Gastrocnemius medialis (tissue), 4 donors: ENCODE results near the gene EMX1. TPM values are rescaled to one million over a fixed set of nuclear protein-coding genes. Genes with fewer than 3 reads are reported as not detected.

Experiments
- ATAC-seq, 2 donors: fragments of 150-250 bp; one replicate each; pipeline ENCODE4 v1.9.1; 2016
- DNase-seq, 2 donors: peaks; one replicate each; pipeline ENCODE4 v3.0.0-alpha.2; 2019
- H3K27ac ChIP-seq, 4 donors: fragments of 200-600 bp; sonication (generic); 1 replicate in 1 of 4; 2 replicates in 3 of 4; pipeline ENCODE4 v1.5.1; 2016 to 2018; ENCODE audit warnings: mild to moderate bottlenecking in 2 of 4, moderate library complexity in 1 of 4
- H3K27me3 ChIP-seq, 3 donors: fragments of 200-600 bp; sonication (generic) in 2 of 3; 1 replicate in 1 of 3; 2 replicates in 2 of 3; pipeline versions ENCODE4 v1.5.1 to v1.6.0; 2016 to 2019; ENCODE audit warnings: mild to moderate bottlenecking in 1 of 3, moderate library complexity in 1 of 3
- H3K36me3 ChIP-seq, 2 donors: fragments of 200-600 bp; sonication (generic) in 1 of 2; one replicate each; pipeline ENCODE4 v1.5.1; 2017 to 2018
- H3K4me1 ChIP-seq, 2 donors: fragments of 200-600 bp; sonication (generic) in 1 of 2; one replicate each; pipeline ENCODE4 v1.5.1; 2016 to 2017; ENCODE audit warnings: mild to moderate bottlenecking in 2 of 2
- H3K4me3 ChIP-seq, 4 donors: fragments of 200-600 bp; sonication (generic) in 3 of 4; 1 replicate in 1 of 4; 2 replicates in 3 of 4; pipeline ENCODE4 v1.5.1; 2016 to 2019; ENCODE audit warnings: mild to moderate bottlenecking in 2 of 4
- H3K9me3 ChIP-seq, 3 donors: fragments of 200-600 bp; sonication (generic) in 2 of 3; 1 replicate in 1 of 3; 2 replicates in 2 of 3; pipeline ENCODE4 v1.5.1; 2016 to 2019
- CTCF ChIP-seq, 5 experiments: fragments of 450-650 bp in 3 of 5; fragments of 200-600 bp in 2 of 5; sonication (generic) in 2 of 5; IDR thresholded peaks in 4 of 5; conservative IDR thresholded peaks in 1 of 5; 1 replicate in 4 of 5; 2 replicates in 1 of 5; pipeline ENCODE4 v1.5.1; 2016 to 2019; ENCODE audit warnings: antibody characterized with exemption in 5 of 5, mild to moderate bottlenecking in 3 of 5, moderate library complexity in 3 of 5
- POLR2A ChIP-seq, 2 donors: fragments of 450-650 bp; IDR thresholded peaks; one replicate each; pipeline ENCODE4 v1.6.1; 2017; ENCODE audit warnings: antibody characterized with exemption in 2 of 2, mild to moderate bottlenecking in 2 of 2, moderate library complexity in 2 of 2
- in situ Hi-C, 4 donors: fragments of 200-750 bp; cut with MboI; loops; one replicate each; pipeline versions ENCODE4 v1.15.0 to v1.8.0; 2017; ENCODE audit warnings: low sequenced_read_pairs in 4 of 4
- intact Hi-C: fragments of 100-400 bp; cut with DNase I; formaldehyde crosslinking; loops from one replicate; pipeline ENCODE4 v1.15.1; 2023; ENCODE audit warnings: low total_unique reads
- total RNA-seq, 4 donors: library from RNA; depleted of rRNA; stranded (reverse); fragments of >200 nt; gene quantifications; one replicate each; pipeline versions ENCODE4 v1.1.0 to v1.2.3, GENCODE V29; 2016

Gene EMX1
- total RNA-seq, 4 donors from 2014 or later, result not detected

GRCh38 chr2:72926368-72926767 lies 9.0 kb downstream of the EMX1 start:
- in situ Hi-C loops, result no loop called here
- ATAC-seq (no peak), DNase-seq (no peak)
- H3K4me3 ChIP-seq, result no peak overlapping the region
- H3K4me1 ChIP-seq, result peaks cover 0 to 11% of the 10 kb centered on the region in 2 donors
- no peak overlapping the region for H3K27ac ChIP-seq
- H3K36me3 ChIP-seq, result no peaks in the 10 kb centered on the region
- peaks cover 72 to 81% (median 80%) of the 10 kb centered on the region in 3 donors for H3K27me3 ChIP-seq
- TF ChIP-seq CTCF (IDR thresholded peaks at IDR 0.05 in 4 of 5, conservative IDR thresholded peaks at IDR 0.05 in 1 of 5) (no peak), POLR2A (IDR thresholded peaks at IDR 0.05) (no peak)
- H3K9me3 ChIP-seq, result no peaks in the 10 kb centered on the region
- intact Hi-C loops, result no loop called here

- Histone ChIP-seq H3K36me3 (no peaks in the 10 kb centered on the region), H3K4me3 (no peak overlapping the region), H3K27me3 (peaks cover 69 to 76% (median 75%) of the 10 kb centered on the region in 3 donors), H3K4me1 (peaks cover 0 to 11% of the 10 kb centered on the region in 2 donors), H3K27ac (no peak overlapping the region), H3K9me3 (no peaks in the 10 kb centered on the region)
- ATAC-seq (no peak), DNase-seq (no peak)
- intact Hi-C loops, result no loop called here
- in situ Hi-C loops, result no loop called here
- TF ChIP-seq CTCF (IDR thresholded peaks at IDR 0.05 in 4 of 5, conservative IDR thresholded peaks at IDR 0.05 in 1 of 5) (no peak), POLR2A (IDR thresholded peaks at IDR 0.05) (no peak)
These were observed 9.6 kb downstream of the EMX1 start for GRCh38 chr2:72926811-72927465.

GRCh38 chr2:72927619-72928550 lies 10.6 kb downstream of the EMX1 start:
- ATAC-seq, result no peak
- TF ChIP-seq CTCF (IDR thresholded peaks at IDR 0.05 in 4 of 5, conservative IDR thresholded peaks at IDR 0.05 in 1 of 5) (no peak), POLR2A (IDR thresholded peaks at IDR 0.05) (no peak)

GRCh38 chr2:72929010-72929409 lies 11.7 kb downstream of the EMX1 start:
- DNase-seq (peak in 1 of 2 donors; percentile 1), ATAC-seq (no peak)
- in situ Hi-C loops, result no loop called here
- Histone ChIP-seq H3K36me3 (no peaks in the 10 kb centered on the region), H3K4me3 (no peak overlapping the region), H3K27me3 (peaks cover 49 to 55% (median 54%) of the 10 kb centered on the region in 3 donors), H3K27ac (no peak overlapping the region), H3K4me1 (peaks cover 0 to 10% of the 10 kb centered on the region in 2 donors), H3K9me3 (no peaks in the 10 kb centered on the region)
- intact Hi-C loops, result no loop called here
- TF ChIP-seq CTCF (IDR thresholded peaks at IDR 0.05 in 4 of 5, conservative IDR thresholded peaks at IDR 0.05 in 1 of 5) (no peak), POLR2A (IDR thresholded peaks at IDR 0.05) (no peak)

More at GRCh38 chr2:72927619-72928550, 10.6 kb downstream of the EMX1 start:
- H3K27me3 ChIP-seq, result peaks cover 60 to 66% (median 65%) of the 10 kb centered on the region in 3 donors
- H3K9me3 ChIP-seq, result no peaks in the 10 kb centered on the region
- intact Hi-C loops, result no loop called here
- in situ Hi-C loops, result no loop called here
- peaks cover 0 to 11% of the 10 kb centered on the region in 2 donors for H3K4me1 ChIP-seq
- peak in 1 of 2 donors; percentile 3 for DNase-seq
- no peak overlapping the region for H3K4me3 ChIP-seq
- H3K36me3 ChIP-seq, result no peaks in the 10 kb centered on the region
- H3K27ac ChIP-seq, result no peak overlapping the region
